Breast epithelium (tissue), 3 donors: ENCODE data around the gene CCR3.

Experiments
- CTCF ChIP-seq, 3 donors: fragments of 450-650 bp; IDR thresholded peaks; one replicate each; pipeline ENCODE4 v1.5.1; 2016 to 2017; ENCODE audit warnings: antibody characterized with exemption in 3 of 3, mild to moderate bottlenecking in 3 of 3, moderate library complexity in 3 of 3
- POLR2AphosphoS5 ChIP-seq, 3 donors: sonication (generic); formaldehyde crosslinking; IDR thresholded peaks; one replicate each; pipeline ENCODE4 v1.6.1; 2017; ENCODE audit warnings: antibody characterized with exemption in 3 of 3

GRCh38 chr3:46296826-46297225 is 54.6 kb downstream of the CCR3 start:
- TF ChIP-seq CTCF (IDR thresholded peaks at IDR 0.05) (no peak), POLR2AphosphoS5 (IDR thresholded peaks at IDR 0.05) (no peak)
